GM19025 (cell line): Measurements from ENCODE around the gene FOXO1.

Experiments used
- ATAC-seq: cut with Tn5 transposase; IDR thresholded peaks from one replicate; pipeline ENCODE4 v1.9.1; 2021; ENCODE audit warnings: mild to moderate bottlenecking, low read depth, moderate library complexity; ENCODE audit not compliant: unreplicated experiment

The FOXO1 gene

DNA sequence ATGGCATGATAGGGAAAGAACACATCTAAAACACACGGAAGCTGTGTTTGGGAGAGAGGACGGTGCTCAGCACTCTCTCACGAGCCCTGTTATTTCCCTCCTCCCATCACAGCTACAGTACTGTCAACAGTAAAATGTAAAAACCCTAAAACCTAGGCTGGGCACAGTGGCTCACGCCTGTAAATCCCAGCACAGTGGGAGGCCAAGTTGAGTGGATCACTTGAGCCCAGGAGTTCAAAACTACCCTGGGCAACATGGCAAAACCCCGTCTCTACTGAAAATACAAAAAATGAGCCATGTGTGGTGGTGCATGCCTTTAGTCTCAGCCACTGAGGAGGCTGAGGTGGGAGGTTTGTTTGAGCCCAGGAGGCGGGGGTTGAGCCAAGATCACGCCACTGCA, 54.8 kb downstream of the FOXO1 start:
- no peak for ATAC-seq

DNA sequence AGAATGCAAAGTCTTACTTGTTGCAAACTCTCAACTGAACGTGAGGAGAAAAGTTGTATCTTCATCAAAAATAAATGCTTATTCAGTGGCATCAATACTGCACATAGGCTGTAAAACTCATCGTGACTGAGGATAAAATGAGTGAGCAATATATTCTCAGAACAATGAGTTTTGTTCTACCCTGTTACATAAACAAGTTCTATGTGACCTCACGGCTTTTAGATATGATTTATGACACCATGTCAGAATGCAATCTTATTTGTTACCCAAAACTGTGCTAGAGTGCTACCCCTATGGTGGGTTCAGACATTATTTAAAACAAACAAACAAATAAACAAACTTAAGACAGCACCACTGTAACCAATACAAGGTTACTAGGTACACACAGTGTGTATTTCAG, 55.4 kb downstream of the FOXO1 start:
- no peak for ATAC-seq

DNA sequence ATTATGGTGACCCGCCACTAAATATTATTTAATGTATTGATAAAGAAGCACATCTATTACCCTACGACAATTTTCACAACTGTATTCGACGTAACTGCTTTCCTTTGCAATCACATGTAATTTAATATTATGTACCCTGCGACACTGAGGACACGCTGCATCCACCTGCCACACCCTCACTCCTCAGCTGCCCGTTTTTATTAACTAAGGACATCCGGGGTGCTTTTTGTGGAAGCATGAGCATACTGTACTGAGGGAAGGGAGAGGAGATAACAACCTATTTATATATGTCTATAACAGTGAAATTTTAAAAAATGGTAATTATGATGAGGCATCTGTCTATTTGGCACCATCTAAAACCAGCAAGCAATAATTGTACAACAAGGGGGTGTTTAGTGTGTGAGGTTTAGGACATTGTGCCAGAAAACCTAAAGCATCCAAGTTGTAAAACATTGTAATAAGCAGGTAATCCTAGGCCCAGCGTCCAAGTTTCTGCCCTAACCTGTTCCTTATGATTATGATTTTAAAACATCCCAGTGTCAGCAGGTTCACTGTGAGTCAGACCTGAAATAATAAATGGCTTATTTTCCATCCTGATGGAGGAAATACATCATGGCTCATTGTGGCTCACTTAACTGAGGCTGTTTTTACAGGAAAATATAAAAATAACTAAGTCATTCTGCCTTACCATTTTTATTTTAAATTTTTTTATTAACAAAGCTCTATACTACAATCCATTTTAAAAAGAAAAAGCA, 56.3 kb downstream of the FOXO1 start:
- ATAC-seq, result no peak

DNA sequence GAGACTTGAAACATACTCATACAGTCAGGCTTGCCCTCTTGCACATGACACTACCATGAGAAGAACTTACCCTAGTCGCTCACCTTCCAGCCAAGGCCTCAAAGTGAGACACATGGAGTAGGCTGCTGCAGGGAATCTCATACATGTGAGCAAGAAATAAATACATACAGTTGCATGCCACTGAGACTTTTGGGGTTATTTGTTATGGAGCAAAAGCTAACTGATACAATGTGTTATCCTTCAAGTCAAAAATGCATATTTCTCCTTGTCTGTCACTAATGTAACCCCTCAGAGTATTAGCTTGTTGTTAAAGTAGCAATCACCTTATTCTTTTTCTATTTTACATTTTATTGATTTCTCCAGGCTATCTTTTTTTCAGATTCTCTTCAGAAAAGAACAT, 58.1 kb downstream of the FOXO1 start:
- ATAC-seq, result no peak

DNA sequence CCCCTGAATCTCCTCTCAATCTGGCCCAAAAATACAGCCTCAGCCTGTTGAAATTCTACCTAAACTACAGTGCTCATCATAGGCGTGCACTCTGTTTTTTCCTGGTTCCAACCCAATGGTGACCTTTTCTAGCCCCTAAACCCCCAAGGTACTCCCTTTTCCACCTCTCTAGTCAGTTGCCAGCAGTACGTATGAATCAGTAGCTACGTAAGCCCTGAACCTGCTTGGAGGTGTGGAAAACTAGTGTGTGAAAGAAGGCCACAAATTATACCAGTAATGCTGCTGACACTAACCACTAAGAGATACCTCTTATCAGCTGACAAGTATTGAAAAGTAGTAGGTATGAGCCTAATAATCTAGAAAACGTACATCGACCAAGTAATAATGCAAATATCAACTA, 60.9 kb downstream of the FOXO1 start:
- no peak for ATAC-seq

DNA sequence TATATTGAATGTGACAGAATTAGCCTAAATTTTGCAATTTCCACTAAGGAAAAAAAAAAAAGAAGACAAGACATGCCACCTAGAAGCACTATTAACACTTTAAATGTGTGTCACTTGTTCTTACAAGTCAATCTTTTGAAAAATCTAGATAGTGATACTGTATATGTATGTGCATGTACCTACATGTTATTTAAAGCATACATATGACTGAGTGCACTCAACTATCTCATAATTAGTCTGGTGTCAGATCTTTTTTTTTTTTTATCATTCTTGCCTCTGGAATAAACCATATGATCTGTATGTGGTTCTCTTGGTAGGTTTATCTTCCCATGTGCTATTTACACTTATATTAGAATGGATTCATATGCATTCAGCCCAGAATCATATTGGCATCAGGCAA, 62.3 kb downstream of the FOXO1 start:
- no peak for ATAC-seq

DNA sequence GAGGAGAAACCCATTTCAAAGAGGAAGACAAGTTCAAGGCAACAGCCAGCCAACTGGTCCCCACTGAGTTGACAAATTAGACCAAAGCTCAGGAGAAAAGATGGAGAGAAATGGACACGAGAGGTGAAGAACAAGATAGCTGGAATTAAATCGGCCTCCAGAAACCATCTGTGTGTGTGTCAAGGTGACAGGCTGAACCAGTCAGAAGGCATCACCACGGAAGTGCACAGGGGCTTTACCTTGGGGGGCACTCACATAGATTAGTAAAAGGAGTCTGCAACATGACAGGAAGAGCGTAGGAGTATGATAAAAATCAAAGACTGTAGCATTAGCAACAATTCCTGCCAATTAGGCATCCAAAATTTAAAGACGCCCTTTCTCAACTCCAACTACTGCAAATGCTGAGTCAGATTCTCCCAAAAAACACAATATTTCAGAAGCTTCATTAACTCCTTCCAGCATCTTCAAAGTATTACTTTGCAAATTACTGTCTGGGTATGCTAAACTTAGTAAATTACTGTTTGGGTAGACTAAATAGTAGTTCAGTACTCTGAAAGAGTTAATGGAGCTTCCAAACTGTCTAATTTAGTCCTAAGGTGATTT, 66.2 kb downstream of the FOXO1 start:
- no peak for ATAC-seq

DNA sequence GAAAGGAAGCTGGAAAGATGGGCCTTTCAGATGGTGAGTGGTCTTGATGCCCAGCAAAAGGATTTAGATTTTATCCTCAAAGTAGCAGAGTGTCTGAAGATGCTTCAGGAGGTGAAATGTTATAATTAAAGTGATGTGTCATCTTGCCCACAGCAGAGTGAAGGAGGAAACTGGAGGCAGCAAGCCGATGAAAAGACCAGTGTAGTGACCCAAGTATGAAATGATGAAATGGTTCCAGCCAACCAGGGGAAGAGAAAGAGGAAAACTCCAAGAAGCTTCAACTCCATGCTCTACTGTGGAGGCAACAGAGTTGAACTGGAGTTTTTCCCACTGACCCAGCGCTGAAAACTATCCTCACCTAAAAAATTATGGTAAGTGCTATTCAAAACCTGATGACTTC, 66.7 kb downstream of the FOXO1 start:
- ATAC-seq, result no peak

DNA sequence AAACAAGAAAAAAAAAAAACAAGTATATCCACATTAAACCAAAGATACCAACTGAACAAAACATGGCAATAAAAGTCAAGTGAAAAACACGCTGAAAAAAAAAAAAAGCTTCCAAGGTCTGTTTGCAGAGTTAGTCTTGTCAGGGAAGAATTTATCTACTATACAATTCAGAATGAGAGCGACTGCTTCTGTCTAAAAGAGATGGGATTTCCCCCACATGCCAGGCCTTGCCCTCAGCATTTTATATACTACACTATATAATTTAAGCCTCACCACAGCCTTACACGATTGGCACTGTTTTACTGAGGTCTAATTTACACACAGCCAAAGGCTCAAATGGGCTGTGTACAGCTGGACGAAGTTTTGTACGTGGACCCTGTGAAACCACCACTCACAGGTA, 67.3 kb downstream of the FOXO1 start:
- ATAC-seq, result no peak

DNA sequence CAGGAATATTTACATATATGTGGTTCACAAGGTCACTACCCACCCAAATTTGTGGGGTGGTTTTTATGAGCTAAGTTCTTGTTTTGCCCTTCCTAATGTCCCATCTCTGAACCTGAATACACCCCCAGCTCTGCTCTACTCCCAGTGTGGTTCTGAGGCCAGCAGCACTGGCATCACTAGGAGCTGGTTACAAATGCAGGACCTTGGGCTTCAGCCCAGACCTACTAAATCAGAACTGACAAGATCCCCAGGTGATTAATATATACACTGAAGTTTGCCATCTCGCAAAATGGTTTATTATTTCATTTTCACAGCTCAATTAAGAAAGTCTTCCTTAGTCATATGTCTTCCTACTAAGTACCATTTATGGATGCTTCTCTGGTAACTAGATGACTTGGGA, 67.9 kb downstream of the FOXO1 start:
- no peak for ATAC-seq

DNA sequence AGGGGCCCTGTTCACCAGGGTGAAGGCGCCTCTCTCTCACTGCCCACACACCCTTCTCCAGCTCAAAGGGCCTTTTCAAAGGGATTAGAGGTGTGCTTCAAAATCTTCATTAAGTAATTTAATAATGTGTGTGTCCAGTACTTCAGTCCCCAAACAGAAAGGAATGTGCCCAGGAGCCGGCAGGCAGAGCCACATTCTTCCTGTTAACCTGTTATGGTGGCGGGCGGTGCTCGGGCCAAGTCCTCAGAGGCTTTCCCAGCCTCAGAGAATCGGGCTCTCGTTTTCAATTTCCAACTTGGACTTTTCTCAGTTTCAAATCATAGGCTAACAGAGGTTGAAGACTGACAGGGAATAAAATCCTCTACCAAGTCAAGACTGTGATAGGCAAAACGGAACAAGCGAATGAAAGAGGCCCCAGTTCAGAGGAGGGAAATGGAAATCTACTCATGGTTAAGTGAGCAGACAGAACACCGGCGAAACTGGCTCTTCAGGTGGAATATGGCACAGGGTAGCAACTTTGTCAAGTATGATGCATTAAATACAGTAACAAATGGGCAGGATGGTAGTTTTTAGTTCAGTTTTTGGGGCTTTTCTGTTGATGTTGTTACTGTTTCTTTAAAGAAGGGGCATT, 68.6 kb downstream of the FOXO1 start:
- no peak for ATAC-seq

DNA sequence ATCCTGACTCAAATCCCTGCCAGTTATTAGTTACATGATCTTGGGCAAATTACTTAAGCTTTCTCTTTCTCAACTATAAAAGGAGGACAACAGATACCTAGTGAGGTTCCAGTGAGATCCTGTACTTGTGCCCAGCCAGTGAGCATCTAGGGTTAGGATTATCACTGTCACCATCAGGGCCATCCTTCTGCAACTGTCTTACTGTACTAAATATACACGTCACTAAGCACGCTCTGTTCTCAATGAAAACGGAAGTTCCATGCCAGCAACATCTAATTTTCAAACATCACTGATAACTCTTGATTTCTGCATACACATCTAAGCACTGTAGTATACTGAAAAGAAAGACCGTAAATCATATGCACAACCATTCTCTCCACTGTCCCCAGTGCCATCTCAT, 70.0 kb downstream of the FOXO1 start:
- no peak for ATAC-seq

DNA sequence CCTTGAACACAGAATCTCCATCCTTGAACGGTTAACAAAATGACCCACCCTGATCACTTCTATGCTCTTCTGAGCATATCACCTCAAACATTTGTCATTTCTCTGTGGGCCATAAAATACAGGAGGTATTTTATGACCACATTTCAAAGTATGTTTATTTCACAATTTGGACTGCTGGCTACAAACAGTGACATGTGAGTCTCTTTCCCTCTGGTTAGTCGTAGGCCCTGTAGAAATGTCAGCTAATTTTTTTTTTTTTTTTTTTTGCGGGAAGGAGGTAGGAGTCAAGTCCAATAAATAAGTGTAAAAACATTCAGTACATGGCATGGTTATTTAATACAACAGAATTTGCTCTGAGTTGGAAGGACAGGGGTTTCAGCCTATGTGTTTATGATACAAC, 70.7 kb downstream of the FOXO1 start:
- no peak for ATAC-seq

DNA sequence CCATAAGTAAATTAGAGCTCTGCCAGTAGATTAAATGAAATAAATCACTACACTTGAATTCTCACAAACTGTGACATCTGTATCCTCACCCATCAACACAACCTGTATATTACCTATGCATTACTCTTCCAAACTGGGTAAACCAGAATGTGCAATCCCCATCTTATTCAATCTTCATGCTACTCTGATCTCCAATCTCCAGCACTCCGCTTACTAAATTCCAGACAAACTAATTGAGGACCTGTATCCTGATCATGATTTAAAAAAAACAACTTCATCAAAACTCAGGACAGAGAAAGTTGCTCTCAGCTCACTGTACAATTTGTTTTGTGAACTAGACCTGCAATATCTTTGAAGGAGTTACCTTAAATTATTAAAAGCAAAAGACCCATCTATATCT, 74.4 kb downstream of the FOXO1 start:
- ATAC-seq, result no peak

DNA sequence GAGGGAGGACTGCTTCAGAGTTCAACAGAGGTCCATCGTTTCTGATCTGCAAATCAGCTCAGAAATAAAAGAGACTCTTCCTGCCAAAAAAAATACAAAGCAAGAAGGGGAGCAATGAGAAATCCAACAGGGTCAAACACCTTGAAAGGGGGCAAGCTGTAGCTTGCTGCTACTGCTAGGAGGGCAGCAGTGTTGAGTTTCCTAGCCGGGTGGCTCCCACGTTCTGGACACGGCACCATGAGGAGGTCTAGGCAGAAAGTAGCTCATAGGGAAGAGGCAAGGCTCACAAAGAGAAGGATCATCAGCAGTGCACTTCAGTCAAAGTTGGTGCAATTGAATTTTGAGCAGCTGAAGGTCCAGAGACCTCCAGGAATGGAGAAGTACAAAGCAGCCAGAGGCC, 75.3 kb downstream of the FOXO1 start:
- no peak for ATAC-seq

DNA sequence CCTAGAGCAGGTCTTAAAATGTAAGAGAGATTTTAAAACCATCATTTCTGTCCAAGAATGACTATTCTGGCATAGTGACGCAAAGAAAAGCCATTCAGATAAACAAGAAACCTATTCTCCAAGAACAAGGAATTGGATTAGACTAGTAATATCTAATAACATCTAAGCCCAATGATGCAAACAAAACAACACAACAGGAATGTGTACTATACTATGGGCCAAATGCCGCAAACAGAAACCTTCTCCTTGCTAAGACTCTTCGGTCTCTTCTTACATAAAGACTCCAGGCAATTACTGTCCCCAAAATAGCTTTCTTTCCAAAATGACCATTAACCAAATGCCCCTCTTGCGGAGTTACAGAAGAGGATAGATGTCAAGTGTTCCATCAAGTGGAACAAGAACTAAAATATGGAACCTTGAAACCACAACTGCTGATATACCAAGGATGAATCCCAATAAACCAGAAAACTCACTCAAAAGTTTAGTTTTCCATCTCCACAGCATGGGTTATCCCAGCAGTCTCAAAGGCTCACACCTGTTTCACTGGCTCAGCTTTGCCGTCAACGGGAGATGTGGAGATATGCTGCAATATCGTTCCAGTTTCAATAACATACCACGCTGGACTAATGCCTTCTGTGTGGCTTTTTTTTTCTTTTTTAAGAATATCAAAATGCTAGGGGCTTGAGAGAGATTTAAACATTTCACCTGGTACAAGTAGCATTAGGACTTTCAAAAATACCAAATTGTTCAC, 76.2 kb downstream of the FOXO1 start:
- no peak for ATAC-seq

DNA sequence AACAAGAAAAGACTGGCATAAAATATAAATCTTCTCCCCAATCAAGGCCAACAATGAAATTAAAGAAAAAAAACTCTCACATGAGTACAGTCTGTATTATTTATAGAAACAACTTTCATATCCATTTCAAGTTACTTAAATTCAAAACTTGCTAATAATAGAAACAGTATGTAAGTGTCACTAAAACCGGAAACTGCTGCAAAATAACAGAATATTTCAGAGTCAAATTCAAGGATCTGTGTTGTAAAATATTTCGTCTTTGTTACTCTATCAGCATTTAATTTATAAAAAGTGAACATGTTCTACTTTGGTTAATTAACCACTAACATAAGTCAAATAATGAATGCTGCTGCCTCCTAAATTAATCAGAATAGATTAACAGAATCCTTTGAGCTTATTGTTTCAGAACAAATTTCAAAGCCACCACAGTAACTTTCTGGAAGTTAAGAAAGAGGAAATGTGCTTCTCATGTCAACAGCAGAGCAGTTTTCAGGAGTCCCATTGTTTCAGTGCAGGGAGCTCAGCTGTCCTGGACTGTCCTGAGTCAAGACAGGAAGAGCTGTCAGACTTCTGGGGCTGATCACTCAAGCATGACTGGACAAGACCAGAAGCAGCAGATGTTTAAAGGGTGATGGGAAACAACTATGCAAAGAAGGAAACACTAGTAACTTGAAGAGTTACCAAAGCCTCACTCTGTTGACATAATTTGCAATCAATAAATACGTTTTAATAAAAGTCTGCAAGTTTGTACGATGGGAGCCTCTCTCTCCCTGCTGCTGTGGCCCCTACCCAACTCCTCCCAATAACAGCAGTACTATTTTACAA, 76.9 kb downstream of the FOXO1 start:
- peak; percentile 92 for ATAC-seq

DNA sequence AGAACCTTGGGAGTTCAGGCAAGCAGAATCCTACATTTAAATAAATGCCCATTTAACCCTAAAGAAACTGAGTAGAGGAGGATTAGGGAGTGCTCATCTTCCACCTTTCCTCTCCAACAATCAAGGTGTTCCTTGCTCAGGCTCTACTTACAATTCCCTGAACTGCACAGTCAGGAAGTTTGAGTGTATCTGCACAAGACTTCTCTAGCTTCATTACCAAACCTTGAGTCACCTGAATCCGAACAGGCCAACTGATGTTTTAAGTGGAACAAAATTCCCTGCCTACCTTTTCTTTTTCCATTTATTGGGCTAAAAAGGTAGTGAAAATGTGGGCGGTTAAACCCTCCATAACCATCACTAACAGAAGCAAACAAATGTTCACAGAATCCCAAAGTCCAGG, 78.3 kb downstream of the FOXO1 start:
- no peak for ATAC-seq

DNA sequence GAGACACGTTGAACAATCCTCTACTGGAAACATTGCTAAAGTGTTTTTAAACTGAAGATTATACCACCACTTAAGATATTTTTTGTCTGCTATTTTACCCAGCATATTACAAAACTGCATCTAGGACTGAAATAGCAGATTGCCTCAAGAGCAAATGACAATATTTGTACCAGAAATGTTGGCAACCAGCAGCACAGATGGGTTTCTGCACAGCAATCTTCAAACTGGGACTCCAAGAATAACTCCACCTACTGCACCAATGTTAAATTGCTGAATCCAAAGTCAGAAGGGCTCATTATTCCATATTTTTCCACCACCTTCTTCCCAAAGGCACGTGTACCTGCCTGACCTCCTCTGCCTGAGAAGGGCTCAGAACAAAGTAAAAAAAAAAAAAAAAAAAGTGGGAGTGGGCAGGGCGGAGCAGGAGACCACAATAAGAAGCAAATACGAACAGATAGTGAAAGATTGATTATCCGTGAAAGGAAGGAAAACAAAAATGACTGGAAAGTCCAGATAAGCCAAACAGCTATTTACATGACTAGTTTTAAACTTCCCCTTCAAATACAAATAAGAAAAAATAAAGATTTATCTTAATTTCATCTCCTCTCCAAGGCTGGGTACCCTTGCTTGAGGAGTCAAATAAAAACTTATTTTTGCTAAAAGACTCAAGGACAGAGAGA, 79.4 kb downstream of the FOXO1 start:
- no peak for ATAC-seq

DNA sequence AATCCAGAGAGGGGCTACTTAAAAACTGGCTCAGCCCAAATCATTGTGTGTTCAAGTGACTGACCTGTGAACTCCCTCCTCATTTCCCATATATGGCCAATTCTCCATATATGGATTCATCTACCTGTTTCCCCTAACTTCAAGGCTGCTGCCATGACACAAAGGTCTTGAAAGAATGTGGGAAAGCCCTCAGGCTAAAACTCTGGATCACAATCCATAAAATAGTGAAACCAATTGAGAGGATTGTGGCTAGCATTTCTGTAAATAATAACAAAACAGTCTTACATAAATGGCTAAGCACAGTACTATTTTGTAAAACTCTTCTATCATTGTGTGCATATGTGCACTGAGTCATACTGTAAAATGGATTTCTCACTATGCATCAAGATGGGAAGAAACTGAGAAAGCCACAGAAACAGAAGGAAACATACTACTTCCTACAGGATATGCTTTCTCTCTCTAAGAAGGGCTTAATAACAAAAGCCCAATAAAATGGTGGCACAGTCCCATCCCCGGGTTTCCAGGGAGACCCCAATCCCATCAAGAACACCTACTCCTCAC, 80.5 kb downstream of the FOXO1 start:
- no peak for ATAC-seq
